SU-DHL-6 (cell line): ENCODE data around the gene ANKRD33B.

Experiments
- EZH2phosphoT487 ChIP-seq: fragments of 200-600 bp; sonication (generic), shearing (Covaris generic); conservative IDR thresholded peaks from 2 replicates; pipeline ENCODE4 v1.6.1; 2018; ENCODE audit warnings: mild to moderate bottlenecking, antibody characterized with exemption, low read length, moderate library complexity, mixed read lengths
- TF ChIP-seq, protein P1 (sequence below): fragments of 200-600 bp; sonication (generic); IDR thresholded peaks from one replicate; pipeline ENCODE4 v1.5.1; 2017; ENCODE audit warnings: antibody characterized with exemption, mild to moderate bottlenecking, low read length, moderate library complexity; ENCODE audit not compliant: insufficient read depth, poor library complexity, severe bottlenecking

DNA sequence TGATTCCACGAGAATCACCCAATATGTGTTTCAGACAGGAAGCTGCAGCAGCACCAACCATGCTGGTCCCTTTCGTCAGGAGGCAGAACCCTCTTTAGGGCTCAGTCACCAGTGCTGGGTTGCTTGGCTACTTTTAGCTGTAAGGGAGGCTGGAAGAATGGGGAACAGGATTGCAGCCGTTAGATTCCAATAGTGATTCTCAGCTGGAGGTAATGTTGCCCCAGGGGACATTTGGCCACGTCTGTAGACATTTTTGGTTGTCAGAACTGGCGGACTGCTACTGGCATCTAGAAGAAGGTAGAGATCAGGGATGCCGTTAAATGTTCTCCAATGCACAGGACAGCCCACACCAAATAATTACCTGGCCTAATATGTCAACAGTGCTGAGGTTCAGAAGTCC is 81.8 kb downstream of the ANKRD33B start:
- TF ChIP-seq, protein P1, sequence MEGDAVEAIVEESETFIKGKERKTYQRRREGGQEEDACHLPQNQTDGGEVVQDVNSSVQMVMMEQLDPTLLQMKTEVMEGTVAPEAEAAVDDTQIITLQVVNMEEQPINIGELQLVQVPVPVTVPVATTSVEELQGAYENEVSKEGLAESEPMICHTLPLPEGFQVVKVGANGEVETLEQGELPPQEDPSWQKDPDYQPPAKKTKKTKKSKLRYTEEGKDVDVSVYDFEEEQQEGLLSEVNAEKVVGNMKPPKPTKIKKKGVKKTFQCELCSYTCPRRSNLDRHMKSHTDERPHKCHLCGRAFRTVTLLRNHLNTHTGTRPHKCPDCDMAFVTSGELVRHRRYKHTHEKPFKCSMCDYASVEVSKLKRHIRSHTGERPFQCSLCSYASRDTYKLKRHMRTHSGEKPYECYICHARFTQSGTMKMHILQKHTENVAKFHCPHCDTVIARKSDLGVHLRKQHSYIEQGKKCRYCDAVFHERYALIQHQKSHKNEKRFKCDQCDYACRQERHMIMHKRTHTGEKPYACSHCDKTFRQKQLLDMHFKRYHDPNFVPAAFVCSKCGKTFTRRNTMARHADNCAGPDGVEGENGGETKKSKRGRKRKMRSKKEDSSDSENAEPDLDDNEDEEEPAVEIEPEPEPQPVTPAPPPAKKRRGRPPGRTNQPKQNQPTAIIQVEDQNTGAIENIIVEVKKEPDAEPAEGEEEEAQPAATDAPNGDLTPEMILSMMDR = no peak
- TF ChIP-seq EZH2phosphoT487 = no peak
